NB4 (cell line): ENCODE results near the gene ZCRB1.
A peak's percentile ranks its signal among the peaks of the same experiment; 100 is the strongest.

ENCODE experiments used
- DNase-seq: peaks from one replicate; pipeline ENCODE4 v3.0.0; 2010; ENCODE audit warnings: low read depth
- H3K4me3 ChIP-seq: one replicate; pipeline ENCODE4 v1.5.1; 2011; ENCODE audit warnings: mild to moderate bottlenecking, low read depth, low read length, moderate library complexity
- CTCF ChIP-seq: IDR thresholded peaks from one replicate; pipeline ENCODE4 v1.5.1; 2012; ENCODE audit warnings: low read depth, low read length
- MAX ChIP-seq: IDR thresholded peaks from 2 replicates; pipeline ENCODE4 v1.6.1; 2011; ENCODE audit warnings: low read depth, low read length
- MYC ChIP-seq: IDR thresholded peaks from 2 replicates; pipeline ENCODE4 v1.6.1; 2011; ENCODE audit warnings: low read depth, low read length
- POLR2A ChIP-seq: IDR thresholded peaks from 2 replicates; pipeline ENCODE4 v1.6.1; 2011; ENCODE audit warnings: mild to moderate bottlenecking; ENCODE audit not compliant: insufficient read length; ENCODE audit errors: extremely low read depth

The ZCRB1 gene

GRCh38 chr12:42326541-42327226 lies 790 bp upstream of the ZCRB1 start:
- DNase-seq: peak; percentile 38
- no peak for TF ChIP-seq POLR2A
- no peak for TF ChIP-seq MAX
- no peak for TF ChIP-seq CTCF
- no peak for TF ChIP-seq MYC

GRCh38 chr12:42325326-42325652 lies 605 bp downstream of the ZCRB1 start:
- DNase-seq: no peak
- no peak for TF ChIP-seq MAX
- TF ChIP-seq CTCF: no peak
- no peak for TF ChIP-seq POLR2A
- TF ChIP-seq MYC: no peak
- peak overlapping the region; percentile 99 for H3K4me3 ChIP-seq

More at GRCh38 chr12:42326541-42327226, 790 bp upstream of the ZCRB1 start:
- H3K4me3 ChIP-seq: peak overlapping the region; percentile 99

- TF ChIP-seq MAX (no peak), MYC (no peak)
- DNase-seq: no peak
- H3K4me3 ChIP-seq: no peak overlapping the region
Measured at GRCh38 chr12:42323856-42324255, 2.0 kb downstream of the ZCRB1 start.

- no peak overlapping the region for H3K4me3 ChIP-seq
- TF ChIP-seq MYC: no peak
- TF ChIP-seq MAX: no peak
- no peak for TF ChIP-seq POLR2A
- no peak for TF ChIP-seq CTCF
- no peak for DNase-seq
Measured at GRCh38 chr12:42322567-42322966, 3.3 kb downstream of the ZCRB1 start.

- no peak overlapping the region for H3K4me3 ChIP-seq
- no peak for TF ChIP-seq MYC
- no peak for TF ChIP-seq POLR2A
- TF ChIP-seq MAX: no peak
- DNase-seq: no peak
Measured at GRCh38 chr12:42320796-42321195, 5.1 kb downstream of the ZCRB1 start.

GRCh38 chr12:42315108-42315507 lies 10.8 kb downstream of the ZCRB1 start:
- H3K4me3 ChIP-seq: no peak overlapping the region
- no peak for DNase-seq
- no peak for TF ChIP-seq MYC
- no peak for TF ChIP-seq CTCF
- no peak for TF ChIP-seq MAX
- no peak for TF ChIP-seq POLR2A
